ENCODE results near the gene ESF1.

GRCh38 chr20:13703265-13703664, 81.5 kb downstream of the ESF1 start:
- no peak for TF ChIP-seq POLR2A (IDR thresholded peaks at IDR 0.05; ENCODE audit: low read depth, low read length)
- TF ChIP-seq POLR2AphosphoS5 (IDR thresholded peaks at IDR 0.05; ENCODE audit: low read depth, low read length) = no peak
- no peak for TF ChIP-seq TAF1 (IDR thresholded peaks at IDR 0.05; ENCODE audit: low read depth, low read length)
- no peak for TF ChIP-seq PAX5 (IDR thresholded peaks at IDR 0.05; ENCODE audit: insufficient read depth, low read length, severe bottlenecking)
- TF ChIP-seq POU2F2 (IDR thresholded peaks at IDR 0.05; ENCODE audit: low read depth, low read length) = no peak
- TF ChIP-seq SPI1 (IDR thresholded peaks at IDR 0.05; ENCODE audit: low read depth, low read length) = no peak
